HG03457 (cell line): ENCODE data around the gene RNMT.

ENCODE experiments used
- ATAC-seq: cut with Tn5 transposase; IDR thresholded peaks from one replicate; pipeline ENCODE4 v1.9.1; 2021; ENCODE audit warnings: moderate number of reproducible peaks; ENCODE audit not compliant: unreplicated experiment

The RNMT gene

GRCh38 chr18:13809531-13810255 is 83.2 kb downstream of the RNMT start:
- no peak for ATAC-seq

- ATAC-seq: no peak
Measured at GRCh38 chr18:13810950-13811485, 84.5 kb downstream of the RNMT start.

GRCh38 chr18:13811993-13812392 is 85.5 kb downstream of the RNMT start:
- no peak for ATAC-seq

DNA sequence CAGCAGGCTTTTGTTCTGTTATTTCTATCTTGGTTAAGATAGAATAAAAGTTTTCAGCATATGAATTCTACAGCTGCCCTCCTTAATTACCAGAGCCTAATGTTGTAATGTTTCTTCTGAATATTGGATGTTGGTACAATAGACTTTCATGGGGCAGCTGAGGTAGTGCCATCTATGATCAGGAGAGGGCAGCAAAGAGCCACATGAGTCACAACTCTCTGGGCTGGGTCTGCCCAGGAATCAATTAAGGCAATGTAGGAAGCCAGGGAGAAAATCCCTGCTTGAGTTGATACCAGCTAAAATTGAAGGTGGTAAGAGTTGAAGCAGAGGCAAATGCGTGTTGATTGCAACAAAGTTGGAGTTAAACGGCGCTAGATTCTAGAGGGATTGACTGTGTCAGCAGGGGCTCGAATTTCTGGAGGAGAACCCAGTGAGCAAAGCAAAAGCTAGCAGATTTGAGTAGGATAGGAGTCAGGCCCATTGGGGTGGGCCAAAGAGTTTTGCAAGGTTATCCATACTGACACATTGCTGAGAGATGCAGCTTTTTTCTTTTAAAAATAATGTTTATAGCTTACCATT is 86.9 kb downstream of the RNMT start:
- no peak for ATAC-seq
